ENCODE results near the gene TDP2.
"Not testable (repeated sequence)": the region's sequence is repeated elsewhere in the genome, so short reads cannot be mapped to it uniquely, and the experiment has no call there.

TDP2 gene

GRCh38 chr6:24666641-24667377 is at the start of gene TDP2, which contains the start of gene ACOT13:
Gene TDP2 (minus strand): TSS chr6:24666899. CDS start chr6:24666862, 37 bp downstream.
Gene ACOT13 (plus strand): TSS chr6:24667077. CDS start chr6:24667264, 187 bp downstream.
- in situ Hi-C loops (cut with HindIII; ENCODE audit: low pct_unique_long_range_greater_than_20kb, low sequenced_read_pairs), result no loop called here
- DNase-seq (ENCODE audit: low read depth in 1 of 2, low spot score in 1 of 2), result peak; percentile 79 to 96
- no peak for TF ChIP-seq JUND (IDR thresholded peaks at IDR 0.05; ENCODE audit: low read depth)

DNA sequence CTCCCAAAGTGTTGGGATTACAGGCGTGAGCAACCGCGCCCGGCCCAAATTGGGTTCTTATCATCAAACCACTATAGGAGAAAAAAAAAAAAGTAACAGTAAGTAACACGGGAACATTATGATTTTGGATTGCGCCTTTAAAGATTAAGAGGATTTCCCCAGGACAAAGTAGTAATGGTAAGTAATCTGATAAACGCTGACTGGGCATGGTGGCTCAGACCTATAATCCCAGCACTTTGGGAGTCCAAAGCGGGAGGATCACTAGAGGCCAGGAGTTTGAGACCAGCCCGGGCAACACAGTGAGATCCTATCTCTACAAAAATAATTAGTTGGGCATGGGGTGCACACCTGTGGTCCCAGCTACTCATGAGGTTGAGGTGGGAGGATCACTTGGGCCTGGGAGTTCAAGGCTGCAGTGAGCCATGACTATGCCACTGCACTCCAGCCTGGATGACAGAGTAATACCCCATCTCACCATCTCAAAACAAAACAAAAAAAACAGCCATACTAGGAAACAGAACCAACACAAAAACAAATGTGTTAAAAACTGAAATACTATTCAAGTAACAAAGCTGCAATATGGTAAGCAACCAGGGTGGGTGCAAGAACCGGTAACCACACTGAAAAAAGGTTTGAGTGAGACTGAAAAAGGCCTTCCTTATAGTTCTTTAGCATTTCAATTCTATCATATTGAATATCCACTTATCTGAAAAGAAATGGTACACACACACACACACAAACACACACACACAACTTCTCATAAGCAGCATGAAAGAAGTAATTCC is 44.0 kb upstream of the TDP2 start:
- in situ Hi-C loops (cut with HindIII; ENCODE audit: low pct_unique_long_range_greater_than_20kb, low sequenced_read_pairs), result no loop called here
- TF ChIP-seq JUND (IDR thresholded peaks at IDR 0.05; ENCODE audit: low read depth), result no peak

GRCh38 chr6:24709014-24709711 is 42.5 kb upstream of the TDP2 start:
- DNase-seq (ENCODE audit: low read depth in 1 of 2, low spot score in 1 of 2), result no peak
- no peak for TF ChIP-seq JUND (IDR thresholded peaks at IDR 0.05; ENCODE audit: low read depth)
- in situ Hi-C loops (cut with HindIII; ENCODE audit: low pct_unique_long_range_greater_than_20kb, low sequenced_read_pairs), result no loop called here

More for the DNA sequence above, 44.0 kb upstream of the TDP2 start:
- DNase-seq (ENCODE audit: low read depth in 1 of 2, low spot score in 1 of 2), result no peak

- DNase-seq (ENCODE audit: low read depth in 1 of 2, low spot score in 1 of 2), result no peak
- TF ChIP-seq JUND (IDR thresholded peaks at IDR 0.05; ENCODE audit: low read depth), result no peak
- in situ Hi-C loops (cut with HindIII; ENCODE audit: low pct_unique_long_range_greater_than_20kb, low sequenced_read_pairs), result no loop called here
These were observed 41.9 kb upstream of the TDP2 start for GRCh38 chr6:24708612-24709011.

GRCh38 chr6:24704468-24704867 is 37.8 kb upstream of the TDP2 start:
- no peak for TF ChIP-seq JUND (IDR thresholded peaks at IDR 0.05; ENCODE audit: low read depth)
- in situ Hi-C loops (cut with HindIII; ENCODE audit: low pct_unique_long_range_greater_than_20kb, low sequenced_read_pairs), result no loop called here
- DNase-seq (ENCODE audit: low read depth in 1 of 2, low spot score in 1 of 2), result no peak

GRCh38 chr6:24702720-24703282 is 36.1 kb upstream of the TDP2 start:
- in situ Hi-C loops (cut with HindIII; ENCODE audit: low pct_unique_long_range_greater_than_20kb, low sequenced_read_pairs), result no loop called here
- no peak for DNase-seq (ENCODE audit: low read depth in 1 of 2, low spot score in 1 of 2)
- no peak for TF ChIP-seq JUND (IDR thresholded peaks at IDR 0.05; ENCODE audit: low read depth)

GRCh38 chr6:24699521-24700359 is 33.0 kb upstream of the TDP2 start:
- no peak for TF ChIP-seq JUND (IDR thresholded peaks at IDR 0.05; ENCODE audit: low read depth)
- no peak for DNase-seq (ENCODE audit: low read depth in 1 of 2, low spot score in 1 of 2)
- in situ Hi-C loops (cut with HindIII; ENCODE audit: low pct_unique_long_range_greater_than_20kb, low sequenced_read_pairs), result no loop called here

- TF ChIP-seq JUND (IDR thresholded peaks at IDR 0.05; ENCODE audit: low read depth), result no peak
- no peak for DNase-seq (ENCODE audit: low read depth in 1 of 2, low spot score in 1 of 2)
- in situ Hi-C loops (cut with HindIII; ENCODE audit: low pct_unique_long_range_greater_than_20kb, low sequenced_read_pairs), result no loop called here
These were observed 29.4 kb upstream of the TDP2 start for GRCh38 chr6:24696097-24696496.

- in situ Hi-C loops (cut with HindIII; ENCODE audit: low pct_unique_long_range_greater_than_20kb, low sequenced_read_pairs), result not testable (repeated sequence)
- DNase-seq (ENCODE audit: low read depth in 1 of 2, low spot score in 1 of 2), result peak in 1 of 2 experiments; percentile 65
These were observed 28.9 kb upstream of the TDP2 start for GRCh38 chr6:24695635-24696034.

DNA sequence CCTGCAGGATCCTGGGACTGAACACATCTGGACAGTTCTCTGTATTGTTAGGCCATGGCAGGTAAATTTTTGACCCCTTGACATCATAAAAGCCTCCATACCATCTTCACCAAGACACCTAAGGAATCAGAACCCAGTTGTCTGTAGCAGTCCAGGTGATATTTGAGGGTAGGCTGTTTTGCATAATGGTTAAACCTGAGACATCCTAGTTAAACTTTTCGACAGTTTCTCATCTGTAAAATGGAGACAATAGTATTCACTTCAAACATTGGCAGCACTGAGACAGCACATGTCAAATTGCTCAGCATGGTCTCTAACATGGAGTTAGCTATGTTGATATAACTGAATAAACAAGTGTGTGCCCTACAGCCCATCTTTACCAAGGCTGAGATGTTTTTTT is 27.5 kb upstream of the TDP2 start:
- DNase-seq (ENCODE audit: low read depth in 1 of 2, low spot score in 1 of 2), result no peak
- TF ChIP-seq JUND (IDR thresholded peaks at IDR 0.05; ENCODE audit: low read depth), result no peak
- in situ Hi-C loops (cut with HindIII; ENCODE audit: low pct_unique_long_range_greater_than_20kb, low sequenced_read_pairs), result no loop called here

DNA sequence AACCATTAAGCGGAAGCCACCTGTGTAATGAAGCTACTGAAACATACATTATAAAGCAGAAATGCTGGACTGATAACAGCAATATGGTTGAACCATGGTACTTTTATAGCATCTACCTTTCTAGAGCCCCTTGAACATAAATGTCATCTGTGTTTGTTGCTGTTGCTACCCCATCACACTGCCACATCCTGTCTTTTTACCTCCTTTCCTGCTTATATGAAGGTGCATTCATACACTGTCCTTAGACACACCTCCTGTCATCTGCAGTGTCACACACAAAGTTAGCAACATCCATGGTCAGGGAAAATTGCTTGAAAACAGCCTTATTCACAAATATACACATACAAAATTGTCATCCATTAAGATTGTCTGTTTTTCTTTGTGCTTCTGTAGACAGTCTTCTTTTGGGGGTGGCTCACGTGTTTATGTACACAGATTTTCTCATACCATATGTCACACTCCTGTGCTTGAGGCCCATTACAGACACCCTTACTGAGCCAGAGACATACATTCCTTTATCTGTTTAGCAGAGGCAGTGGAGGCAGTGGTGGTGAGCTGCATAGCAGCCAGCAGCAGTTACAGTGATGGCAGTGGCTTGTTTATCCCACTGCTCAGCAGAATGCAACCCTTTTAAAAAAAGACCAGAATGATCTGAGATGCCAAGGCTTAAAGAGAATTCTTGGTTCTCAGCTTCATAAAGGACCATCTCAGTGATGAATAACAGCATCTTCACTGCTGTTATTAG is 26.3 kb upstream of the TDP2 start:
- TF ChIP-seq JUND (IDR thresholded peaks at IDR 0.05; ENCODE audit: low read depth), result no peak
- no peak for DNase-seq (ENCODE audit: low read depth in 1 of 2, low spot score in 1 of 2)
- in situ Hi-C loops (cut with HindIII; ENCODE audit: low pct_unique_long_range_greater_than_20kb, low sequenced_read_pairs), result no loop called here

Data from T47D (cell line).